Fibroblast of pulmonary artery (primary cell): Measurements from ENCODE around the gene CHDH.
A peak's percentile ranks its signal among the peaks of the same experiment; 100 is the strongest.

ENCODE experiments used
- DNase-seq: peaks from one replicate; pipeline ENCODE4 v3.0.0-alpha.2; 2010; ENCODE audit warnings: low read depth
- H3K4me3 ChIP-seq: replicated peaks from 2 replicates; pipeline ENCODE4 v1.5.1; 2011; ENCODE audit warnings: low read depth, mild to moderate bottlenecking, control low read depth, low read length, moderate library complexity
- CTCF ChIP-seq: IDR thresholded peaks from 2 replicates; pipeline ENCODE4 v1.5.1; 2011; ENCODE audit warnings: mild to moderate bottlenecking, control low read depth, low read length, inconsistent platforms; ENCODE audit errors: missing control alignments

CHDH gene

GRCh38 chr3:53809267-53809666 lies 37.0 kb downstream of the CHDH start:
- no peak for TF ChIP-seq CTCF
- DNase-seq, result no peak
- H3K4me3 ChIP-seq, result no peak overlapping the region

GRCh38 chr3:53808496-53808895 lies 37.7 kb downstream of the CHDH start:
- H3K4me3 ChIP-seq, result no peak overlapping the region
- no peak for TF ChIP-seq CTCF
- DNase-seq, result no peak

- no peak overlapping the region for H3K4me3 ChIP-seq
- DNase-seq, result no peak
- TF ChIP-seq CTCF, result no peak
These were observed 39.0 kb downstream of the CHDH start for GRCh38 chr3:53807117-53807810.

GRCh38 chr3:53806182-53807116 lies 39.8 kb downstream of the CHDH start:
- no peak for TF ChIP-seq CTCF
- no peak overlapping the region for H3K4me3 ChIP-seq
- DNase-seq, result peak; percentile 51

- H3K4me3 ChIP-seq, result no peak overlapping the region
- DNase-seq, result no peak
- TF ChIP-seq CTCF, result no peak
These were observed 40.6 kb downstream of the CHDH start for GRCh38 chr3:53805463-53806159.

GRCh38 chr3:53804697-53805462 lies 41.3 kb downstream of the CHDH start:
- no peak for TF ChIP-seq CTCF
- peak; percentile 55 for DNase-seq
- H3K4me3 ChIP-seq, result no peak overlapping the region
